HepG2 (cell line): Measurements from ENCODE around the gene LYPD4. TPM values are rescaled to one million over a fixed set of nuclear protein-coding genes. Genes with fewer than 3 reads are reported as not detected.

Source experiments
- ATAC-seq: fragments of 200-7000 bp; cut with Tn5 transposase; 3 replicates; pipeline ENCODE4 v1.9.1; 2020; ENCODE audit warnings: mild to moderate bottlenecking, moderate library complexity
- BruUV-seq: library from RNA; stranded (reverse); fragments of 400-500 nt; replicated peaks from 2 replicates; lab custom pipeline; 2021; lab: Mats Ljungman, UMichigan
- CTCF ChIA-PET: fragments of 300-600 bp; formaldehyde crosslinking; extraction: SDS; loops from one replicate; lab custom pipeline; 2021; ENCODE audit warnings: low total read pairs, inconsistent platforms, low intra/inter-chr PET ratio; lab: Yijun Ruan, JAX
- POLR2A ChIA-PET: fragments of 350-600 bp; sonication (Branson Sonifier 250); formaldehyde crosslinking; loops from one replicate; lab custom pipeline; 2020; ENCODE audit warnings: antibody characterized with exemption, inconsistent platforms; lab: Yijun Ruan, JAX
- DNase-seq: peaks from one replicate; pipeline ENCODE4 v3.0.0-alpha.2; 2015; ENCODE audit warnings: low spot score
- FAIRE-seq: peaks from 3 replicates; lab custom pipeline; 2011; peaks lifted over from hg19 to GRCh38; lab: Jason Lieb, UNC
- H2AFZ ChIP-seq: one replicate; pipeline ENCODE4 v1.6.1; 2011; ENCODE audit warnings: low read length, inconsistent platforms
- H3K27ac ChIP-seq: fragments of 300-600 bp; 3 replicates; pipeline ENCODE4 v1.8.0; 2011; ENCODE audit warnings: mixed run types, mild to moderate bottlenecking, mixed read lengths, low read length, inconsistent platforms; ENCODE audit not compliant: insufficient read depth; ENCODE audit errors: extremely low read length
- H3K27me3 ChIP-seq, 2 experiments: fragments of 200-600 bp in 1 of 2; 2 replicates in 1 of 2; 3 replicates in 1 of 2; pipeline versions ENCODE4 v1.6.0 to v1.8.0; 2011; ENCODE audit warnings: low read length in 2 of 2, mild to moderate bottlenecking in 2 of 2, moderate library complexity in 2 of 2, inconsistent platforms in 1 of 2; ENCODE audit not compliant: insufficient read depth in 2 of 2, control insufficient read depth in 1 of 2
- H3K36me3 ChIP-seq, 2 experiments: fragments of 200-600 bp in 1 of 2; replicated peaks in 1 of 2; 2 replicates in 1 of 2; 3 replicates in 1 of 2; pipeline versions ENCODE4 v1.5.1 to v1.8.0; 2011; ENCODE audit warnings: low read length in 2 of 2, inconsistent platforms in 1 of 2; ENCODE audit not compliant: insufficient read depth in 2 of 2, control insufficient read depth in 1 of 2
- H3K4me1 ChIP-seq: 2 replicates; pipeline ENCODE4 v1.5.1; 2012; ENCODE audit warnings: low read length, inconsistent platforms; ENCODE audit not compliant: insufficient read depth
- H3K4me2 ChIP-seq: 2 replicates; pipeline ENCODE4 v1.6.0; 2011; ENCODE audit warnings: low read depth, low read length, inconsistent platforms
- H3K4me3 ChIP-seq, 3 experiments: fragments of 200-600 bp in 1 of 3; sonication (generic), shearing (Covaris generic) in 1 of 3; replicated peaks in 1 of 3; 2 replicates each; pipeline ENCODE4 v1.5.1; 2011 to 2016; ENCODE audit warnings: low read length in 3 of 3, inconsistent platforms in 2 of 3, low read depth in 2 of 3, mild to moderate bottlenecking in 2 of 3, control low read depth in 1 of 3, mixed read lengths in 1 of 3; ENCODE audit not compliant: insufficient read depth in 1 of 3
- H3K79me2 ChIP-seq: one replicate; pipeline ENCODE4 v1.6.1; 2011; ENCODE audit warnings: low read length, inconsistent platforms; ENCODE audit not compliant: insufficient read depth
- H3K9ac ChIP-seq: 2 replicates; pipeline ENCODE4 v1.6.0; 2011; ENCODE audit warnings: mild to moderate bottlenecking, low read depth, low read length, inconsistent platforms; ENCODE audit not compliant: insufficient read depth
- H3K9me3 ChIP-seq: 2 replicates; pipeline ENCODE4 v1.5.1; 2012; ENCODE audit warnings: mild to moderate bottlenecking, low read length
- H4K20me1 ChIP-seq: 2 replicates; pipeline ENCODE4 v1.6.0; 2011; ENCODE audit warnings: inconsistent platforms, mild to moderate bottlenecking, low read length, moderate library complexity; ENCODE audit not compliant: insufficient read depth
- ARID5B ChIP-seq: IDR thresholded peaks from 2 replicates; pipeline ENCODE4 v1.4.0; 2020; ENCODE audit warnings: mild to moderate bottlenecking, missing genetic modification reagents
- HMGXB3 ChIP-seq: sonication (generic); formaldehyde crosslinking; IDR thresholded peaks from 2 replicates; pipeline ENCODE4 v1.4.0; 2020; ENCODE audit warnings: missing genetic modification reagents, borderline replicate concordance
- IRX3 ChIP-seq: sonication (generic); formaldehyde crosslinking; IDR thresholded peaks from 2 replicates; pipeline ENCODE4 v1.8.1; 2023; ENCODE audit warnings: mild to moderate bottlenecking, low read depth, missing genetic modification reagents, borderline replicate concordance
- MEIS2 ChIP-seq: sonication (generic); formaldehyde crosslinking; IDR thresholded peaks from 2 replicates; pipeline ENCODE4 v1.9.0; 2021; ENCODE audit warnings: mild to moderate bottlenecking, missing genetic modification reagents
- NFKBIZ ChIP-seq: IDR thresholded peaks from 2 replicates; pipeline ENCODE4 v1.6.1; 2018; ENCODE audit warnings: missing genetic modification reagents, missing compliant biosample characterization
- PCBP1 ChIP-seq: fragments of 200-400 bp; formaldehyde crosslinking; IDR thresholded peaks from 2 replicates; pipeline ENCODE4 v1.6.1; 2017; ENCODE audit warnings: mild to moderate bottlenecking, low read depth, low read length, borderline replicate concordance
- PLRG1 ChIP-seq: fragments of 450-650 bp; conservative IDR thresholded peaks from 2 replicates; pipeline ENCODE4 v1.6.1; 2016
- TCF7 ChIP-seq: sonication (generic); IDR thresholded peaks from 2 replicates; pipeline ENCODE4 v1.6.1; 2016; ENCODE audit warnings: antibody characterized with exemption, low read depth
- TRIM22 ChIP-seq: fragments of 450-650 bp; IDR thresholded peaks from 2 replicates; pipeline ENCODE4 v1.6.1; 2017
- ZNF329 ChIP-seq: sonication (generic); formaldehyde crosslinking; IDR thresholded peaks from 2 replicates; pipeline ENCODE4 v1.9.0; 2021; ENCODE audit warnings: low read depth, mild to moderate bottlenecking, missing genetic modification reagents
- ZNF747 ChIP-seq: sonication (generic); formaldehyde crosslinking; IDR thresholded peaks from 2 replicates; pipeline ENCODE4 v1.8.1; 2023; ENCODE audit warnings: missing genetic modification reagents, mild to moderate bottlenecking, borderline replicate concordance
- ZNF776 ChIP-seq: sonication (generic); formaldehyde crosslinking; IDR thresholded peaks from 2 replicates; pipeline ENCODE4 v1.4.0; 2020; ENCODE audit warnings: mild to moderate bottlenecking, missing genetic modification reagents
- ZNF792 ChIP-seq: IDR thresholded peaks from 2 replicates; pipeline ENCODE4 v1.6.1; 2016
- WGBS: methylation state at CpG from one replicate; pipeline ENCODE4 v1.1.6; 2017; ENCODE audit warnings: low lambda C conversion rate; 5-methylcytosine and 5-hydroxymethylcytosine counted together
- in situ Hi-C: cut with HindIII; loops from 2 replicates; pipeline ENCODE4 v1.10.0; 2017; ENCODE audit warnings: low pct_unique_long_range_greater_than_20kb; ENCODE audit not compliant: extremely low pct_ligation_motif_present
- intact Hi-C: fragments of 100-400 bp; cut with micrococcal nuclease; formaldehyde crosslinking; loops from one replicate; pipeline ENCODE4 v1.10.0; 2022; ENCODE audit not compliant: unreplicated experiment
- polyA plus RNA-seq, 8 experiments: library from polyadenylated mRNA; depleted of rRNA in 3 of 8; stranded (reverse) in 7 of 8; unstranded in 1 of 8; fragments of >200 nt; fragmentation: Illumina TruSeq in 4 of 8; extraction: Trizol in 4 of 8; gene quantifications; 2 replicates each; pipeline versions ENCODE4 v1.2.1 to v1.2.3, GENCODE V29; 2011 to 2016; ENCODE audit warnings: low read depth in 4 of 8, missing spikeins in 1 of 8, mixed read lengths in 1 of 8; ENCODE audit not compliant: insufficient read depth in 1 of 8
- total RNA-seq, 5 experiments: library from RNA; depleted of rRNA; stranded (reverse); fragments of >200 nt; fragmentation: Illumina TruSeq; extraction: Trizol; gene quantifications; 2 replicates each; pipeline ENCODE4 v1.2.3, GENCODE V29; 2016; ENCODE audit warnings: low read depth in 1 of 5

The LYPD4 gene
- total and polyA plus RNA-seq, 2 of the 13 experiments (the other 11 are each of a cell fraction or from before 2014, with no cell fraction given) = not detected

- no peak for TF ChIP-seq ARID5B
Measured at GRCh38 chr19:41804336-41804735, 40.1 kb downstream of the LYPD4 start (continued).

GRCh38 chr19:41802770-41803169, 41.7 kb downstream of the LYPD4 start:
- ATAC-seq (no peak), DNase-seq (no peak), FAIRE-seq (no peak)
- no peak overlapping the region for H3K27ac ChIP-seq
- H2AFZ ChIP-seq = no peak overlapping the region
- H3K36me3 ChIP-seq = no peaks in the 10 kb centered on the region
- no peak overlapping the region for H3K4me3 ChIP-seq
- no peaks in the 10 kb centered on the region for H3K79me2 ChIP-seq
- no peak overlapping the region for H3K4me2 ChIP-seq
- intact Hi-C loops (no loop called here), in situ Hi-C loops (no loop called here)
- BruUV-seq = no TSS peak
- CTCF ChIA-PET = no interaction called here
- H3K9me3 ChIP-seq = no peaks in the 10 kb centered on the region
- peaks cover 2 to 30% of the 10 kb centered on the region in 2 experiments; a peak in 4 of 5 replicates for H3K27me3 ChIP-seq
- H4K20me1 ChIP-seq = no peaks in the 10 kb centered on the region
- WGBS = 0% methylated on average over 2 of the region's 2 CpGs
- POLR2A ChIA-PET = no interaction called here
- H3K9ac ChIP-seq = no peak overlapping the region
- TF ChIP-seq ZNF776 (CRISPR knock-in tag) (no peak), TCF7 (no peak), IRX3 (CRISPR knock-in tag) (no peak), NFKBIZ (CRISPR knock-in tag) (no peak), HMGXB3 (CRISPR knock-in tag) (no peak), ZNF329 (CRISPR knock-in tag) (no peak), MEIS2 (CRISPR knock-in tag) (no peak), ZNF792 (no peak), PCBP1 (no peak), PLRG1 (no peak), TRIM22 (no peak), ZNF747 (CRISPR knock-in tag) (no peak)
- peaks cover 10% of the 10 kb centered on the region for H3K4me1 ChIP-seq
